GM12873 (cell line): ENCODE results near the gene MED29.

Experiments used
- CTCF ChIP-seq: IDR thresholded peaks from 2 replicates; pipeline ENCODE4 v1.5.1; 2012; ENCODE audit warnings: low read depth, mild to moderate bottlenecking, moderate library complexity, low read length, control low read depth; ENCODE audit not compliant: insufficient read depth; ENCODE audit errors: missing control alignments

The MED29 gene

GRCh38 chr19:39407660-39408391, 16.6 kb downstream of the MED29 start:
- TF ChIP-seq CTCF: no peak

- no peak for TF ChIP-seq CTCF
Observed at GRCh38 chr19:39408392-39409207, 17.4 kb downstream of the MED29 start.

- no peak for TF ChIP-seq CTCF
Observed at GRCh38 chr19:39409208-39410016, 18.2 kb downstream of the MED29 start.

GRCh38 chr19:39410017-39410830, 19.0 kb downstream of the MED29 start:
- no peak for TF ChIP-seq CTCF

- TF ChIP-seq CTCF: no peak
Observed at GRCh38 chr19:39410831-39411080, 19.6 kb downstream of the MED29 start.

- TF ChIP-seq CTCF: no peak
Observed at GRCh38 chr19:39411081-39411831, 20.1 kb downstream of the MED29 start.
